Measurements from ENCODE around the gene ZNF423.

Gene ZNF423

GRCh38 chr16:49552313-49552928 lies 303.5 kb downstream of the ZNF423 start:
- DNase-seq (ENCODE audit: low read depth), result no peak

- DNase-seq (ENCODE audit: low read depth), result no peak
These were observed 305.2 kb downstream of the ZNF423 start for GRCh38 chr16:49550666-49551065.

GRCh38 chr16:49550140-49550539 lies 305.8 kb downstream of the ZNF423 start:
- DNase-seq (ENCODE audit: low read depth), result no peak

GRCh38 chr16:49548325-49548970 lies 307.5 kb downstream of the ZNF423 start:
- DNase-seq (ENCODE audit: low read depth), result no peak

GRCh38 chr16:49547448-49547847 lies 308.5 kb downstream of the ZNF423 start:
- no peak for DNase-seq (ENCODE audit: low read depth)

GRCh38 chr16:49546735-49547134 lies 309.2 kb downstream of the ZNF423 start:
- no peak for DNase-seq (ENCODE audit: low read depth)

- DNase-seq (ENCODE audit: low read depth), result no peak
These were observed 310.0 kb downstream of the ZNF423 start for GRCh38 chr16:49545741-49546448.

GRCh38 chr16:49545243-49545642 lies 310.7 kb downstream of the ZNF423 start:
- DNase-seq (ENCODE audit: low read depth), result no peak

- DNase-seq (ENCODE audit: low read depth), result no peak
These were observed 311.1 kb downstream of the ZNF423 start for GRCh38 chr16:49544828-49545227.

GRCh38 chr16:49543631-49543946 lies 312.3 kb downstream of the ZNF423 start:
- DNase-seq (ENCODE audit: low read depth), result no peak

- DNase-seq (ENCODE audit: low read depth), result no peak
These were observed 312.8 kb downstream of the ZNF423 start for GRCh38 chr16:49542946-49543630.

- no peak for DNase-seq (ENCODE audit: low read depth)
These were observed 313.5 kb downstream of the ZNF423 start for GRCh38 chr16:49542391-49542891.

- DNase-seq (ENCODE audit: low read depth), result no peak
These were observed 315.1 kb downstream of the ZNF423 start for GRCh38 chr16:49540836-49541235.

- no peak for DNase-seq (ENCODE audit: low read depth)
These were observed 316.2 kb downstream of the ZNF423 start for GRCh38 chr16:49539758-49540157.

GRCh38 chr16:49537924-49538459 lies 317.9 kb downstream of the ZNF423 start:
- DNase-seq (ENCODE audit: low read depth), result no peak

GRCh38 chr16:49534901-49535610 lies 320.9 kb downstream of the ZNF423 start:
- no peak for DNase-seq (ENCODE audit: low read depth)

- DNase-seq (ENCODE audit: low read depth), result no peak
These were observed 322.5 kb downstream of the ZNF423 start for GRCh38 chr16:49533422-49533821.

- DNase-seq (ENCODE audit: low read depth), result no peak
These were observed 323.0 kb downstream of the ZNF423 start for GRCh38 chr16:49532873-49533272.

- no peak for DNase-seq (ENCODE audit: low read depth)
These were observed 323.7 kb downstream of the ZNF423 start for GRCh38 chr16:49531931-49532840.

GRCh38 chr16:49531425-49531824 lies 324.5 kb downstream of the ZNF423 start:
- DNase-seq (ENCODE audit: low read depth), result no peak

Data from non-pigmented ciliary epithelial cell (primary cell).